Loucy (cell line): Measurements from ENCODE around the gene TEX28.
A peak's percentile ranks its signal among the peaks of the same experiment; 100 is the strongest.

Experiments
- H2AFZ ChIP-seq: fragments of 200-600 bp; sonication (generic); 2 replicates; pipeline ENCODE4 v1.6.0; 2016; ENCODE audit warnings: antibody characterized with exemption, mild to moderate bottlenecking, low read length, moderate library complexity
- H3F3A ChIP-seq: fragments of 200-600 bp; 2 replicates; pipeline ENCODE4 v1.6.0; 2016; ENCODE audit warnings: antibody characterized with exemption, low read depth, mild to moderate bottlenecking
- H3K27me3 ChIP-seq: fragments of 200-600 bp; sonication (generic); 2 replicates; pipeline ENCODE4 v1.6.1; 2014; ENCODE audit warnings: low read length, mild to moderate bottlenecking; ENCODE audit not compliant: insufficient read depth, poor library complexity, severe bottlenecking
- H3K36me3 ChIP-seq: fragments of 200-600 bp; sonication (generic); 2 replicates; pipeline ENCODE4 v1.6.1; 2016; ENCODE audit warnings: low read length; ENCODE audit not compliant: insufficient read depth
- H3K4me1 ChIP-seq: fragments of 200-600 bp; sonication (generic); 2 replicates; pipeline ENCODE4 v1.5.1; 2014; ENCODE audit warnings: low read length, mild to moderate bottlenecking; ENCODE audit not compliant: insufficient read depth, poor library complexity, severe bottlenecking
- H3K4me2 ChIP-seq: fragments of 200-600 bp; sonication (generic); 2 replicates; pipeline ENCODE4 v1.6.0; 2014; ENCODE audit warnings: antibody characterized with exemption, low read length, low read depth, mild to moderate bottlenecking; ENCODE audit not compliant: poor library complexity, severe bottlenecking
- H3K4me3 ChIP-seq: fragments of 200-600 bp; sonication (generic); 2 replicates; pipeline ENCODE4 v1.5.1; 2014; ENCODE audit warnings: low read length, mild to moderate bottlenecking, mixed read lengths; ENCODE audit not compliant: poor library complexity, severe bottlenecking
- H3K79me2 ChIP-seq: fragments of 200-600 bp; sonication (generic); 2 replicates; pipeline ENCODE4 v1.6.1; 2014; ENCODE audit warnings: low read length; ENCODE audit not compliant: insufficient read depth
- H3K9ac ChIP-seq: fragments of 200-600 bp; sonication (generic); 2 replicates; pipeline ENCODE4 v1.6.0; 2014; ENCODE audit warnings: mild to moderate bottlenecking, low read depth, low read length, moderate library complexity; ENCODE audit not compliant: poor library complexity, severe bottlenecking
- H3K9me2 ChIP-seq: fragments of 200-600 bp; sonication (generic); replicated peaks from 2 replicates; pipeline ENCODE4 v1.6.1; 2016; ENCODE audit warnings: low read depth, low read length, mixed read lengths
- H3K9me3 ChIP-seq: fragments of 200-600 bp; sonication (generic); 2 replicates; pipeline ENCODE4 v1.6.1; 2014; ENCODE audit warnings: mild to moderate bottlenecking, antibody characterized with exemption, low read length, low read depth; ENCODE audit not compliant: insufficient read depth
- H4K20me1 ChIP-seq: fragments of 200-600 bp; sonication (generic); 2 replicates; pipeline ENCODE4 v1.6.0; 2014; ENCODE audit warnings: antibody characterized with exemption, low read length, mild to moderate bottlenecking; ENCODE audit not compliant: insufficient read depth, poor library complexity, severe bottlenecking
- CTCF ChIP-seq: fragments of 200-600 bp; sonication (generic); conservative IDR thresholded peaks from 2 replicates; pipeline ENCODE4 v1.5.1; 2014; ENCODE audit warnings: mild to moderate bottlenecking, antibody characterized with exemption, low read length
- EZH2phosphoT487 ChIP-seq: fragments of 200-600 bp; IDR thresholded peaks from 2 replicates; pipeline ENCODE4 v1.6.1; 2018; ENCODE audit warnings: antibody characterized with exemption, mild to moderate bottlenecking, moderate library complexity, borderline replicate concordance

TEX28 gene

GRCh38 chrX:154327038-154327820, 32.3 kb upstream of the TEX28 start:
- TF ChIP-seq EZH2phosphoT487 = no peak
- no peak for TF ChIP-seq CTCF
- Histone ChIP-seq H3K4me3 (no peak overlapping the region), H2AFZ (no peak overlapping the region), H3K79me2 (no peaks in the 10 kb centered on the region), H3K9me3 (no peaks in the 10 kb centered on the region), H3K9ac (no peak overlapping the region), H3K4me1 (peaks cover 15% of the 10 kb centered on the region), H3K9me2 (no peaks in the 10 kb centered on the region), H3K27me3 (no peaks in the 10 kb centered on the region), H4K20me1 (no peaks in the 10 kb centered on the region), H3F3A (no peaks in the 10 kb centered on the region), H3K36me3 (no peaks in the 10 kb centered on the region), H3K4me2 (peak overlapping the region; percentile 63)

- no peaks in the 10 kb centered on the region for H3K9me3 ChIP-seq
- no peaks in the 10 kb centered on the region for H3K79me2 ChIP-seq
- H2AFZ ChIP-seq = no peak overlapping the region
- H4K20me1 ChIP-seq = no peaks in the 10 kb centered on the region
- H3K27me3 ChIP-seq = no peaks in the 10 kb centered on the region
- H3F3A ChIP-seq = no peaks in the 10 kb centered on the region
- no peaks in the 10 kb centered on the region for H3K9me2 ChIP-seq
- H3K9ac ChIP-seq = no peak overlapping the region
- TF ChIP-seq CTCF (no peak), EZH2phosphoT487 (no peak)
- peaks cover 15% of the 10 kb centered on the region for H3K4me1 ChIP-seq
- H3K4me3 ChIP-seq = no peak overlapping the region
- H3K36me3 ChIP-seq = no peaks in the 10 kb centered on the region
- H3K4me2 ChIP-seq = no peak overlapping the region
These were observed 30.6 kb upstream of the TEX28 start for GRCh38 chrX:154325541-154325940.

- Histone ChIP-seq H3K4me1 (peaks cover 15% of the 10 kb centered on the region), H3K79me2 (no peaks in the 10 kb centered on the region), H3K9ac (no peak overlapping the region), H4K20me1 (no peaks in the 10 kb centered on the region), H2AFZ (no peak overlapping the region), H3K9me2 (no peaks in the 10 kb centered on the region), H3K4me2 (no peak overlapping the region), H3K4me3 (no peak overlapping the region), H3K27me3 (no peaks in the 10 kb centered on the region), H3K36me3 (no peaks in the 10 kb centered on the region), H3K9me3 (no peaks in the 10 kb centered on the region), H3F3A (no peaks in the 10 kb centered on the region)
- TF ChIP-seq CTCF (no peak), EZH2phosphoT487 (no peak)
These were observed 28.6 kb upstream of the TEX28 start for GRCh38 chrX:154323537-154323936.
